Hippocampal formation (tissue), 2 donors: Measurements from ENCODE around the gene ZIC4.

ENCODE experiments used
- DNase-seq, 2 donors: peaks; one replicate each; lab custom pipeline; 2025; lab: John Stamatoyannopoulos, UW

Gene ZIC4

DNA sequence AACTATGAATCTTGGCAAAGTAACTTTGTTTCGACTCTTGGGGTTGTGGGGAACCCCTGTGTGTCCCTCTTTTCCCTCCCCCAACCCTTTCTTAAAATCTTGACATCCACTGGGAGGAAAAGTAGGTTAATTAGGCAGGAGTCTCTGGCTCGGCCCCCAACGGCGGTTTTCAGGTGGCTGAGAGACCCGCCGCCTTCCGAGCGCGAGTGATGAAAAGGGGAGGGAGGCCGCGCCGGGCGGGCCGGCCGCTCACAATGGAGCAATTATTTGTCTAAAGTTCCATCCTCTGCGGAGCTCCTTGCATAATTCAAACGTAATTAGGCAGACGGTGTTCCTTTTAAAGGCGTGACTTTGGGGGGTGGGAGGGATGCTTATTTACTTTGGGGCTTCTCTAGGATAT, 51.7 kb downstream of the ZIC4 start:
- DNase-seq: no peak

DNA sequence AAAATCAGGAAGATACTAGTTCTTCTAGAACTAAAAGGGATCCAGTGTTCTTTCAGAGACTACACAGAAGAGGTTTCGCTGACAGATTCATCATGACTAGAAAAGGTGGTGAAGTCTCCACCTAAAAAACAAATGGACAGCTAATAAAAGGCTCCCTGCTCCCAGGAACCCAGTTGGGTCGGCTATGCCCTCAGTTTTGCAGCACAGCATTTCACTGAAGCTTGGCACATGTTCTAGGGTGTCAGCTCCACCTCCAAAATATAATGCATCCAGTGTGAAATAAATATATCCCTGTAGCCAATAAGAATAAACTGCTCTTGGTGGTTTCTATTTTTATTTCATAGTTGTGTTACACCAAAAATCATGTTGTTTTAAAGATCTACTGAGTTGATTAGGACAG, 55.0 kb downstream of the ZIC4 start:
- DNase-seq: no peak

DNA sequence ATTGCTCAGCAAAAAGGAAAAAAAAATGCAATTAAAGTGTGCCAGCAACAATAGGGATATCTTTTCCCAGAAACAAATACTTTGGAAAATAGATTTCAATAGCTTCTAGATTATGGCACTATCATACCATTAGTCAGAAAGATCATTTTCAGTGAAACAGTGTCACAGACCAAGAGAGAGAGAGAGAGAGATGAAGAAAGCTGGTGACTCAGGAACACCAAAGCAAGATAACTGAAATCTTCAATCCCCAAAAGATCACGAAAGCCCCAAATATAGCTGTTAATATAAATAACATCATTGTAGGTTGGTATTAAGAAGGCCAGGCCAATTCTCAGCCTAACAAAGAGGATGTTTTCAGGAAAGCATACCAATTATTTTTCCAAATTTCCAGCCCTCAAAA, 57.4 kb downstream of the ZIC4 start:
- no peak for DNase-seq

DNA sequence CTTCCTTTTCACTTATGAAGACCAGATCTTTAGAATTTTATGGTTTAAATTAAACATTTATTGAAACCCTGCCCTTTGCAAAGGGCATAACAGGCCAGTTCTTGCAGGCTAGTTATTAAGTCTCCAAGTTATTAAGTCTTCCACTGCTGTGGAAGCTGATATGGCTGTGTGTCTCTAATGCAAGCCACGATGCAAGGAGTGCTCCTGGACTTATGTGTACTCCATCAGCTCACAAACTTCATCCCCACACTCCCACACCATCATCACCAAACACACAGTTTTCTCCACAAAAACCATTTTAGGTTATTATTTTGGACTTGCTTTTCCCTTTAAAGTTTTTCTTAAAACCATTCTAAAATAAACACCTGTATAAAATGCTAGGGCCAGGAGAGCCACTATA, 62.4 kb downstream of the ZIC4 start:
- no peak for DNase-seq

DNA sequence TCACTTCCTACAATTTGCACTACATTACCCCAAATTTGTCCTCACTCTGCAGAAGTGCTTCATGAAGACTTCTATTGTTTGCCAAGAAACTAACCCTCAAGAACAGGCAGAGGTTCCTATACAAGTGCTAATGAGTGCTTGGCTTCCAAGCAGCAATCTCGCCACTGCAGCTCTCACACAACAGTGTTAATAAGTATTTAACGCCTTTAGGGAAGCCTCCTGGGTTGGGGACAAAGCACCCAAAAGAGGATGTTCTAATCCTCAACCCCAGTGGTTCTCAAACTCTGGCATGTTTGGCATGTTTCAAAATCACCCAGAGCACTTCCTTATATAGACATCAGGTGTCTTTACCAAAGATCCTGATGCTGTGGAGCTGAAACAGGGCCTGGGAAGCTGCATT, 64.6 kb downstream of the ZIC4 start:
- DNase-seq: no peak

DNA sequence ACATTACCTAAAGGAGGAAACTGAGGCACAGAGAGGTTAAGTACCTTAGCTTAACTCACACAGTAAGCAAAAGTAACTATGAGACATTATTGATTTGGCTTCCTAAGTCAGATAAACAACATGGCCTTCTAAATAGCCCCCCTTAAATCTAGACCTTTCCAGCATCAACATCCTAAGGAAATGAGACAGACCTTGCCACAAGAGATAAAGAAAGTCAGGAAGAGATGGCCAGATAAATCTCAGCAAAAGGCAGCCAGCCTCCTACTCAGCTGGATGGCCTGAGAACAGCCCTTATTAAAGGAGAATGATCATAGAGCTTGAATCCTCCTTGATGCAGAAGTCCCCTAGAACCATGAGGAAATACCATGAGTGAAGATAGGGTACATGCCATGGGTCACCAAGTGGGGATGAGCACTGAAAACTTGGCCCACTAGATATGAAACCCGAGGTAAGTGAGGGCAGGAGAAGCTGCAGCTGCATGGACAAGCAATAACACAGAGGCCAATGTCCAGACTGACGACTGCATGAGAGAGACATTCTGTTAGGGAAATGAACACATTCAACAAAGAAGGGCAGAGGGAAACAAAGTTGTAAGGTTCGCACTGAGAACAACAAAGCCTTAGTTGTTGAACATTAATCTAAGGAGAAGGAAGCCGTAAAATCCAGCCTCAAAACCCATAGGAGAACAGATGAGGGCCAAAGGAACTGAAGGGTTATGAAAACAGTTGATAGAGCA, 69.6 kb downstream of the ZIC4 start:
- no peak for DNase-seq
